ENCODE results near the gene KIAA1958.

- TF ChIP-seq REST (IDR thresholded peaks at IDR 0.05; ENCODE audit: unreplicated experiment) (no peak), EZH2 (IDR thresholded peaks at IDR 0.05; ENCODE audit: low read depth, unreplicated experiment) (no peak), POLR2AphosphoS5 (IDR thresholded peaks at IDR 0.05; ENCODE audit: low read depth) (no peak), EZH2phosphoT487 (IDR thresholded peaks at IDR 0.05; ENCODE audit: unreplicated experiment) (no peak), ETS1 (IDR thresholded peaks at IDR 0.05) (no peak), CREB1 (CRISPR knock-in tag; IDR thresholded peaks at IDR 0.05; ENCODE audit: low read depth) (no peak), ZNF331 (CRISPR knock-in tag; IDR thresholded peaks at IDR 0.05; ENCODE audit: low read depth) (no peak)
- TF ChIP-seq, protein P1, sequence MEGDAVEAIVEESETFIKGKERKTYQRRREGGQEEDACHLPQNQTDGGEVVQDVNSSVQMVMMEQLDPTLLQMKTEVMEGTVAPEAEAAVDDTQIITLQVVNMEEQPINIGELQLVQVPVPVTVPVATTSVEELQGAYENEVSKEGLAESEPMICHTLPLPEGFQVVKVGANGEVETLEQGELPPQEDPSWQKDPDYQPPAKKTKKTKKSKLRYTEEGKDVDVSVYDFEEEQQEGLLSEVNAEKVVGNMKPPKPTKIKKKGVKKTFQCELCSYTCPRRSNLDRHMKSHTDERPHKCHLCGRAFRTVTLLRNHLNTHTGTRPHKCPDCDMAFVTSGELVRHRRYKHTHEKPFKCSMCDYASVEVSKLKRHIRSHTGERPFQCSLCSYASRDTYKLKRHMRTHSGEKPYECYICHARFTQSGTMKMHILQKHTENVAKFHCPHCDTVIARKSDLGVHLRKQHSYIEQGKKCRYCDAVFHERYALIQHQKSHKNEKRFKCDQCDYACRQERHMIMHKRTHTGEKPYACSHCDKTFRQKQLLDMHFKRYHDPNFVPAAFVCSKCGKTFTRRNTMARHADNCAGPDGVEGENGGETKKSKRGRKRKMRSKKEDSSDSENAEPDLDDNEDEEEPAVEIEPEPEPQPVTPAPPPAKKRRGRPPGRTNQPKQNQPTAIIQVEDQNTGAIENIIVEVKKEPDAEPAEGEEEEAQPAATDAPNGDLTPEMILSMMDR (conservative IDR thresholded peaks at IDR 0.05; ENCODE audit: low read depth in 2 of 2): no peak
Observed at GRCh38 chr9:112465352-112465751, 21.3 kb upstream of the KIAA1958 start.
